Stimulated activated CD8-positive, alpha-beta memory T cell treated with anti-CD3 and anti-CD28 coated beads, Interleukin-7, amount 100 ng/mL, for 48 hours (primary cell): ENCODE measurements around the gene OR6B2.
A peak's percentile ranks its signal among the peaks of the same experiment; 100 is the strongest.
"Not testable (repeated sequence)": the region's sequence is repeated elsewhere in the genome, so short reads cannot be mapped to it uniquely, and the experiment has no call there.

Experiments
- DNase-seq, 2 donors: peaks; one replicate each; pipeline ENCODE4 v3.0.0-alpha.2; 2020; ENCODE audit warnings: low read depth in 1 of 2; ENCODE audit errors: extremely low read depth in 1 of 2

The OR6B2 gene

GRCh38 chr2:240030379-240031094, at the start of gene OR6B2:
OR6B2 (minus strand) TSS chr2:240030429; CDS start chr2:240030429, 0 bp downstream.
- no peak for DNase-seq

GRCh38 chr2:240078631-240079030, 48.4 kb upstream of the OR6B2 start:
- no peak for DNase-seq

GRCh38 chr2:240077442-240077841, 47.2 kb upstream of the OR6B2 start:
- DNase-seq = no peak

- DNase-seq = no peak
These were observed 44.3 kb upstream of the OR6B2 start for GRCh38 chr2:240074545-240074944.

- DNase-seq = no peak
These were observed 40.7 kb upstream of the OR6B2 start for GRCh38 chr2:240070907-240071306.

- no peak for DNase-seq
These were observed 39.6 kb upstream of the OR6B2 start for GRCh38 chr2:240069829-240070228.

GRCh38 chr2:240068193-240068592, 38.0 kb upstream of the OR6B2 start:
- DNase-seq = no peak

- DNase-seq = no peak
These were observed 36.3 kb upstream of the OR6B2 start for GRCh38 chr2:240066489-240066888.

GRCh38 chr2:240064898-240065297, 34.7 kb upstream of the OR6B2 start:
- no peak for DNase-seq

GRCh38 chr2:240060977-240061591, 30.9 kb upstream of the OR6B2 start:
- peak in 1 of 2 donors; percentile 11 for DNase-seq

- no peak for DNase-seq
These were observed 26.4 kb upstream of the OR6B2 start for GRCh38 chr2:240056678-240057077.

GRCh38 chr2:240055177-240055917, 25.1 kb upstream of the OR6B2 start:
- no peak for DNase-seq

GRCh38 chr2:240053173-240054155, 23.2 kb upstream of the OR6B2 start, which contains the start of gene OR6B3:
OR6B3 (minus strand) TSS chr2:240053521.
- no peak for DNase-seq

- DNase-seq = no peak
These were observed 22.3 kb upstream of the OR6B2 start for GRCh38 chr2:240052524-240052923.

GRCh38 chr2:240051697-240052096, 21.5 kb upstream of the OR6B2 start:
- no peak for DNase-seq

- DNase-seq = no peak
These were observed 20.0 kb upstream of the OR6B2 start for GRCh38 chr2:240050278-240050677.

GRCh38 chr2:240048237-240048636, 18.0 kb upstream of the OR6B2 start:
- DNase-seq = no peak

GRCh38 chr2:240045098-240045497, 14.9 kb upstream of the OR6B2 start:
- DNase-seq = no peak

- not testable (repeated sequence) for DNase-seq
These were observed 13.9 kb upstream of the OR6B2 start for GRCh38 chr2:240044096-240044495.

GRCh38 chr2:240043279-240043989, 13.2 kb upstream of the OR6B2 start:
- DNase-seq = no peak
